ENCODE data around the gene HOXB1.

The HOXB1 gene

GRCh38 chr17:48489781-48490180, 41.0 kb downstream of the HOXB1 start:
- no peak for DNase-seq

DNA sequence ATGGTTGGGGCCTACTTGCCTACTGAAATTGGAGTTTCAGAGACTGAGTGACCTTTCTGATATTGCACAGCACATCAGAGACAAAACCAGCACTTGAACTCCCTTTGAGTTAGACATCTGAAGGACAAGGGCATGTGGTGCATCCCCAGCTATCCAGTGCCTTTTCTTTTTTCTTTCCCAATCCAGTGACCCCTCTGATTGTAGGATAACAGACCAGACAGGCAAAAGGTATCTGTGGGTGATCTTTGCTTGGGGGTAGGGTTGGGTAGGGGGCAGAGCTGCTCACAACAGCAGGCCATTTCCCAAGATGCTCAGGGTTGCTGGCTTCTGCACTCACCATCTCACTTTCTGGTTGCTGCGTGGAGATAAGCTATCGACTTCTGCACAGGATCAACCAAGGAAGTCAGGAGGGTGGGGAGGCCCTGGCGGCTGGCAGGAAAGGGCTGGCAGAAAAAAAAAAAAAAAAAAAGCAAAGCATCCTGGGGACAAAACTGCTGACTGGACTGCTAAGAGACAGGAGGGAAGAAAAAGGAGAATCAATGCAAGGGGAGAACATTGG, 42.2 kb downstream of the HOXB1 start:
- DNase-seq = no peak

DNA sequence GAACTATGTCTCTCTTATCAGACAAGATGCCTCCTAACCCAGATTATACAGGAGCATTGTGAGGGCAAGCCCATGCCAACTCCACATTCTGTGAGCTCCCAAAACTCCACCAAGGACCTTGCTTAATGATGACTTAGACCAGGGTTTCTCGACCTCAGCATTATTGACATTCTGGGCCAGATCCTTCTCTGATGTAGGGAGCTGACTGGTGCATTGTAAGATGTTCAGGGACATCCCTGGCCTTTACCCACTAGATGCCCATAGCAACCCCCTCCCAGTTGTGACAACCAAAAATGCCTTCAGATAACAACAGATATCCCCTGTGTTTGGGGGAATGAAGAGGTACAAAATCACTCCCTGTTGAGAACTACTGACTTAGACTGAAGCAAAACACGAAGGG, 43.6 kb downstream of the HOXB1 start:
- no peak for DNase-seq

GRCh38 chr17:48486557-48486956, 44.3 kb downstream of the HOXB1 start:
- no peak for DNase-seq

DNA sequence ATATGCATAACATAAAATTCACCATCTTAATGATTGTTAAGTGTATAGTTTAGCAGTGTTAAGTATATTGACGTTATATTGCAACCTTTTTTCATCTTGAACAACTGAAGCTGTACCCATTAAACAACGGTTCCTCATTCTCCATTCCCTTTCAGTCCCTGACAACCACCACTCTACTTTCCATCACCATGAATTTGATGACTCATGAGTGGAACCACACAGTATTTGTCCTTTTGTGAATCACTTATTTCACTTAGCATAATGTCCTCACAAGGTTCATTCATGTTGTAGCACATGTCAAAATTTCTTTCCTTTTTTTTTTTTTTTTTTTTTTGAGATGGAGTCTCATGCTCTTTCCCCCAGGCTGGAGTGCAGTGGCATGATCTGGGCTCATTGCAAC, 46.0 kb downstream of the HOXB1 start:
- peak; percentile 52 for DNase-seq

DNA sequence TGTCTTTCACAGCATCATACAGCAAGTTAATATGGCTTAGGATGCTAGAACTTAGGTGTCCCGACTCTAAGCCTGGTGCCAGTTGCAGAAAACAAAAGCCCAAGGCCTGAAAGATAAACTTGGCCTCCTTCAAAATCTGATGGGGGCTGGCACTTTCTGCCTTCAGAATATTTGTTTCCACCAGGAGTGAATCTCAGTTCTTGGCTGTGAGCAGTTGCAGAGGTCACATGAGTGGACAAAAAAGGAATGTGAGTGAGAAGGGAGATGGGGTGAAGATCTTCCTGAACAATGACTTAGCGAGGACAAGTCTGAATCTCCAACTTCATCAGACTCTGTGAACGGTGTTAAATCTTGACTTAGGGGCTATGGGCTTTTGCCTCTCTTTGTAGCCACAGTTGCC, 46.6 kb downstream of the HOXB1 start:
- no peak for DNase-seq

DNA sequence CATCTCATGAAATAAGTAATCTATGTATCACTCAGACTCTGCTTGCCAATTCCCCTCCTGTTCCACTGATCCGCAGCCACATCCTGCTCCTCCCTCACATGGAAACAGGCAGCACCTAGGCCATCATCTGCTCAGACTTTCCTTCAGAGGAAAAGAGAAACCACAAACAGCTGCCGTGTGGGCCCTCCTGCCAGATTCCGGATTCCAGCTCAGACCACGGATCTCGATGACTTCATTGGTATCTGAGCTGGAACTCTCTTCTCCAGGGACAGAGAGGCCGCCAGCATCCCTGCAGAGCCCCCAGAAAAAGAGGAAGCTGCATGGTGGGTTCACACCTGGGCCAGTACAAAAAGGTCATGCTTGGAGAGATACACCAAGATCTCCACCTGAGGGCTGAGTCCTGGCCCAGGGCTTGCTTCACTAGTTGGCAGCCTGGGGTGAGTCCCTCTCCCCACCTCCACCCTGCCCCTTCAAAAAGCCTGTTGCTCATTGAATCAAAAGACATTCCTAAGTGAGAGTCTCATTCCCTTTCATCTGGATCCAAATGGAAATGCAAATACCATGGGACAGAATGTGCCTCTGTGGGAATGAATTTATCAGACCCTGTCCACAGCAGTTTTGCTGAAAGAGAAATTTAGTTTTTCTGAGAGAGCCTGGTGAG, 47.2 kb downstream of the HOXB1 start:
- peak; percentile 66 for DNase-seq

DNA sequence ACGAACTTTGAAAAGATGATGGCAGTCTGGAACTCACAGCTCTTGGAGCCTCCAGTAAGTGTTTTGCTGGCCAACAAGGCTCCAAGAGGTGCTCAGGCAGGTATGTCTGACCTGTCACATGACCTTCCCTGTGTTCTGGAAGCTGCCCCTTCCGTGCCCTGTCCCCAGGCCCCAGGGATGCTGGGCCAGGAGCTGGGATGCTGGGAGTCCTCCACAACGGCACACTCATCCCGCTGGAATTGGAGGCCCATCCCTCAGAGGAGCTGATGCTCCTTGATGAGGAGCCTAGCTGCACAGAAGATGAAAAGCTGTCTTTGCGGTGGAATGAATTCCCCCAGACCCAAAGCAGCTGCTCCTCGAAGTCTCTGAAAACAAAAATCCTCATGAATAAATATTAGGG, 47.8 kb downstream of the HOXB1 start:
- no peak for DNase-seq

- peak; percentile 71 for DNase-seq
Measured at GRCh38 chr17:48482301-48482700, 48.5 kb downstream of the HOXB1 start.

DNA sequence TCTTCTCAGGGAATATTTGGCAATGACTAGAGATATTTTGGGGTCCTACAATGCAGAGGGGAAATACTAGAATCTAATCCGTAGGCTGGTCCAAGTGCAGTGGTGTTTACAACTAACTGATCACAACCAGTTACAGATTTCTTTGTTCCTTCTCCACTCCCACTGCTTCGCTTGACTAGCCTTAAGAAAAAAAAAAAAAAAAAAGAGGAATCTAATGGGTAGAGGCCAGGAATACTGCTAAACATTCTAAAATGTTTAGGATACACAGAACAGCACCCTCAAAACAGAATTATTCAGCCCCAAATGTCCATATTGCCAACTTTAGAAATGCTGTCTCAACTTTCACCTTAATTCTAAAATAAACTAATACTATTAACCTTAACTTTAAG, 51.8 kb downstream of the HOXB1 start:
- DNase-seq = no peak

All from activated CD4-positive, alpha-beta T cell treated with anti-CD3 and anti-CD28 coated beads, Interleukin-10, Interleukin-2, amounts not matched to agents 100 ng/mL and 50 ng/mL, durations not matched to agents 16 hours and 8 hours (primary cell).